Activated T-cell treated with anti-CD3 and anti-CD28 coated beads, Interleukin-2, amount 50 U/mL, for 4 hours (primary cell): ENCODE data around the gene CCDC112. TPM values are rescaled to one million over a fixed set of nuclear protein-coding genes. Genes with fewer than 3 reads are reported as not detected.
"Not testable (repeated sequence)": the region's sequence is repeated elsewhere in the genome, so short reads cannot be mapped to it uniquely, and the experiment has no call there.

Experiments used
- ATAC-seq, 2 donors: fragments of 200-7000 bp; cut with Tn5 transposase; one replicate each; pipeline ENCODE4 v1.10.0; 2021
- DNase-seq: peaks from one replicate; pipeline ENCODE4 v3.0.0-alpha.2; 2020
- H3K27me3 Mint-ChIP-seq: one replicate; pipeline ENCODE4 v1.8.0; 2021; ENCODE audit warnings: low read depth, mixed read lengths
- H3K36me3 Mint-ChIP-seq: one replicate; pipeline ENCODE4 v1.8.0; 2022; ENCODE audit warnings: mixed read lengths; ENCODE audit not compliant: insufficient read depth
- H3K4me1 Mint-ChIP-seq: one replicate; pipeline ENCODE4 v1.8.0; 2021; ENCODE audit warnings: low read depth, mixed read lengths
- H3K4me3 Mint-ChIP-seq: one replicate; pipeline ENCODE4 v1.8.0; 2021; ENCODE audit warnings: mild to moderate bottlenecking, moderate library complexity, mixed read lengths
- H3K9me3 Mint-ChIP-seq: one replicate; pipeline ENCODE4 v1.8.0; 2021; ENCODE audit warnings: mixed read lengths
- total RNA-seq, 3 donors: library from RNA; stranded (reverse); gene quantifications; one replicate each; pipeline ENCODE4 v1.2.1, GENCODE V29; 2021

CCDC112 gene
- 1 to 10 TPM in 2 of 3 donors, under 1 TPM in 1; 0.84 to 1.3 (median 1.0) TPM for total RNA-seq

GRCh38 chr5:115296124-115297022 is at the start of gene CCDC112:
TSS of gene CCDC112 (minus strand) at chr5:115296654. CDS start at chr5:115296543, 111 bp downstream.
- DNase-seq (peak; percentile 80), ATAC-seq (peak; percentile 91)
- H3K4me1 Mint-ChIP-seq = peaks cover 7% of the 10 kb centered on the region
- H3K27me3 Mint-ChIP-seq = peaks cover 3% of the 10 kb centered on the region
- H3K36me3 Mint-ChIP-seq = peaks cover 6% of the 10 kb centered on the region
- H3K4me3 Mint-ChIP-seq = peak within 1 kb of the TSS; percentile 80
- H3K9me3 Mint-ChIP-seq = peaks cover 15% of the 10 kb centered on the region

GRCh38 chr5:115345344-115345743 is 48.9 kb upstream of the CCDC112 start:
- no peak overlapping the region for H3K4me3 Mint-ChIP-seq
- H3K9me3 Mint-ChIP-seq = no peaks in the 10 kb centered on the region
- ATAC-seq (no peak), DNase-seq (no peak)
- H3K4me1 Mint-ChIP-seq = no peaks in the 10 kb centered on the region
- H3K27me3 Mint-ChIP-seq = peaks cover 13% of the 10 kb centered on the region
- no peaks in the 10 kb centered on the region for H3K36me3 Mint-ChIP-seq

- Mint-ChIP-seq H3K36me3 (no peaks in the 10 kb centered on the region), H3K9me3 (no peaks in the 10 kb centered on the region), H3K4me1 (no peaks in the 10 kb centered on the region), H3K4me3 (no peak overlapping the region), H3K27me3 (peaks cover 15% of the 10 kb centered on the region)
- ATAC-seq (no peak), DNase-seq (no peak)
Observed at GRCh38 chr5:115343855-115344254, 47.4 kb upstream of the CCDC112 start.

- no peaks in the 10 kb centered on the region for H3K4me1 Mint-ChIP-seq
- ATAC-seq = no peak
- H3K36me3 Mint-ChIP-seq = no peaks in the 10 kb centered on the region
- no peak overlapping the region for H3K4me3 Mint-ChIP-seq
- no peaks in the 10 kb centered on the region for H3K9me3 Mint-ChIP-seq
- DNase-seq = no peak
- H3K27me3 Mint-ChIP-seq = peaks cover 13% of the 10 kb centered on the region
Observed at GRCh38 chr5:115342590-115343377, 46.3 kb upstream of the CCDC112 start.

GRCh38 chr5:115341745-115342144 is 45.3 kb upstream of the CCDC112 start:
- Mint-ChIP-seq H3K9me3 (no peaks in the 10 kb centered on the region), H3K4me3 (no peak overlapping the region), H3K4me1 (no peaks in the 10 kb centered on the region), H3K36me3 (no peaks in the 10 kb centered on the region), H3K27me3 (peaks cover 10% of the 10 kb centered on the region)
- DNase-seq (no peak), ATAC-seq (no peak)

GRCh38 chr5:115338851-115339250 is 42.4 kb upstream of the CCDC112 start:
- no peaks in the 10 kb centered on the region for H3K4me1 Mint-ChIP-seq
- H3K36me3 Mint-ChIP-seq = no peaks in the 10 kb centered on the region
- no peaks in the 10 kb centered on the region for H3K9me3 Mint-ChIP-seq
- no peak overlapping the region for H3K4me3 Mint-ChIP-seq
- H3K27me3 Mint-ChIP-seq = peaks cover 9% of the 10 kb centered on the region
- no peak for ATAC-seq
- no peak for DNase-seq

GRCh38 chr5:115337882-115338281 is 41.4 kb upstream of the CCDC112 start:
- no peaks in the 10 kb centered on the region for H3K4me1 Mint-ChIP-seq
- H3K4me3 Mint-ChIP-seq = no peak overlapping the region
- H3K9me3 Mint-ChIP-seq = no peaks in the 10 kb centered on the region
- H3K27me3 Mint-ChIP-seq = peaks cover 7% of the 10 kb centered on the region
- H3K36me3 Mint-ChIP-seq = no peaks in the 10 kb centered on the region
- DNase-seq (no peak), ATAC-seq (no peak)

- H3K4me3 Mint-ChIP-seq = no peak overlapping the region
Observed at GRCh38 chr5:115336964-115337363, 40.5 kb upstream of the CCDC112 start.

GRCh38 chr5:115336201-115336720 is 39.8 kb upstream of the CCDC112 start:
- peaks cover 4% of the 10 kb centered on the region for H3K27me3 Mint-ChIP-seq
- peaks cover 2% of the 10 kb centered on the region for H3K4me1 Mint-ChIP-seq
- no peak for DNase-seq
- H3K36me3 Mint-ChIP-seq = no peaks in the 10 kb centered on the region
- ATAC-seq = no peak
- H3K9me3 Mint-ChIP-seq = no peaks in the 10 kb centered on the region
- H3K4me3 Mint-ChIP-seq = no peak overlapping the region

More at GRCh38 chr5:115336964-115337363, 40.5 kb upstream of the CCDC112 start:
- DNase-seq (no peak), ATAC-seq (no peak)
- peaks cover 4% of the 10 kb centered on the region for H3K27me3 Mint-ChIP-seq
- no peaks in the 10 kb centered on the region for H3K4me1 Mint-ChIP-seq
- no peaks in the 10 kb centered on the region for H3K9me3 Mint-ChIP-seq
- no peaks in the 10 kb centered on the region for H3K36me3 Mint-ChIP-seq

- peaks cover 4% of the 10 kb centered on the region for H3K4me1 Mint-ChIP-seq
- ATAC-seq (no peak), DNase-seq (no peak)
- H3K4me3 Mint-ChIP-seq = no peak overlapping the region
- H3K9me3 Mint-ChIP-seq = no peaks in the 10 kb centered on the region
- no peaks in the 10 kb centered on the region for H3K36me3 Mint-ChIP-seq
- H3K27me3 Mint-ChIP-seq = peaks cover 4% of the 10 kb centered on the region
Observed at GRCh38 chr5:115335301-115335700, 38.8 kb upstream of the CCDC112 start.

- ATAC-seq (no peak), DNase-seq (no peak)
- H3K9me3 Mint-ChIP-seq = no peaks in the 10 kb centered on the region
- H3K4me3 Mint-ChIP-seq = no peak overlapping the region
- H3K4me1 Mint-ChIP-seq = peaks cover 4% of the 10 kb centered on the region
- H3K27me3 Mint-ChIP-seq = peaks cover 2% of the 10 kb centered on the region
- H3K36me3 Mint-ChIP-seq = no peaks in the 10 kb centered on the region
Observed at GRCh38 chr5:115333164-115333563, 36.7 kb upstream of the CCDC112 start.

GRCh38 chr5:115330830-115331229 is 34.4 kb upstream of the CCDC112 start:
- DNase-seq (no peak), ATAC-seq (no peak)
- H3K4me1 Mint-ChIP-seq = peaks cover 4% of the 10 kb centered on the region
- peaks cover 10% of the 10 kb centered on the region for H3K27me3 Mint-ChIP-seq
- no peak overlapping the region for H3K4me3 Mint-ChIP-seq
- H3K9me3 Mint-ChIP-seq = no peaks in the 10 kb centered on the region
- H3K36me3 Mint-ChIP-seq = no peaks in the 10 kb centered on the region

GRCh38 chr5:115329475-115329874 is 33.0 kb upstream of the CCDC112 start:
- H3K4me1 Mint-ChIP-seq = peaks cover 4% of the 10 kb centered on the region
- H3K4me3 Mint-ChIP-seq = no peak overlapping the region
- peaks cover 12% of the 10 kb centered on the region for H3K27me3 Mint-ChIP-seq
- H3K36me3 Mint-ChIP-seq = no peaks in the 10 kb centered on the region
- ATAC-seq (no peak), DNase-seq (no peak)
- H3K9me3 Mint-ChIP-seq = no peaks in the 10 kb centered on the region

GRCh38 chr5:115328617-115329274 is 32.3 kb upstream of the CCDC112 start:
- DNase-seq, H3K4me1 Mint-ChIP-seq, H3K4me3 Mint-ChIP-seq, H3K9me3 Mint-ChIP-seq, H3K36me3 Mint-ChIP-seq, ATAC-seq: not testable (repeated sequence)
- peaks cover 16% of the 10 kb centered on the region for H3K27me3 Mint-ChIP-seq
